Neural progenitor cell (in vitro differentiated cells): ENCODE results near the gene MPPED1.

Experiments
- CTCF ChIP-seq: fragments of 200-600 bp; sonication (generic); IDR thresholded peaks from 2 replicates; pipeline ENCODE4 v1.5.1; 2017; ENCODE audit warnings: antibody characterized with exemption, mild to moderate bottlenecking
- EZH2 ChIP-seq: fragments of 200-600 bp; sonication (generic); IDR thresholded peaks from 2 replicates; pipeline ENCODE4 v1.6.1; 2017; ENCODE audit warnings: antibody characterized with exemption, mild to moderate bottlenecking, moderate library complexity
- EZH2phosphoT487 ChIP-seq: fragments of 200-600 bp; sonication (generic); IDR thresholded peaks from 2 replicates; pipeline ENCODE4 v1.6.1; 2017; ENCODE audit warnings: antibody characterized with exemption

- TF ChIP-seq CTCF (no peak), EZH2 (no peak), EZH2phosphoT487 (no peak)
Measured at GRCh38 chr22:43507235-43507634, 95.4 kb downstream of the MPPED1 start.
